Endometrium (tissue), 2 donors: ENCODE data around the gene STXBP5.
"Not testable (repeated sequence)": the region's sequence is repeated elsewhere in the genome, so short reads cannot be mapped to it uniquely, and the experiment has no call there.

ENCODE experiments used
- FAIRE-seq: peaks from 2 replicates; lab custom pipeline; 2012; peaks lifted over from hg19 to GRCh38; lab: Jason Lieb, UNC
- donor health status: control.
- donor health status: control.

The STXBP5 gene

GRCh38 chr6:147297663-147298316, 93.6 kb downstream of the STXBP5 start:
- no peak for FAIRE-seq

GRCh38 chr6:147298461-147298860, 94.2 kb downstream of the STXBP5 start:
- FAIRE-seq = no peak

GRCh38 chr6:147299035-147299434, 94.8 kb downstream of the STXBP5 start:
- FAIRE-seq = no peak

GRCh38 chr6:147301070-147301469, 96.9 kb downstream of the STXBP5 start:
- no peak for FAIRE-seq

- no peak for FAIRE-seq
These were observed 99.8 kb downstream of the STXBP5 start for GRCh38 chr6:147304016-147304415.

- FAIRE-seq = no peak
These were observed 106.3 kb downstream of the STXBP5 start for GRCh38 chr6:147310521-147310920.

- no peak for FAIRE-seq
These were observed 107.0 kb downstream of the STXBP5 start for GRCh38 chr6:147311218-147311617.

GRCh38 chr6:147321260-147321659, 117.0 kb downstream of the STXBP5 start:
- FAIRE-seq = no peak

DNA sequence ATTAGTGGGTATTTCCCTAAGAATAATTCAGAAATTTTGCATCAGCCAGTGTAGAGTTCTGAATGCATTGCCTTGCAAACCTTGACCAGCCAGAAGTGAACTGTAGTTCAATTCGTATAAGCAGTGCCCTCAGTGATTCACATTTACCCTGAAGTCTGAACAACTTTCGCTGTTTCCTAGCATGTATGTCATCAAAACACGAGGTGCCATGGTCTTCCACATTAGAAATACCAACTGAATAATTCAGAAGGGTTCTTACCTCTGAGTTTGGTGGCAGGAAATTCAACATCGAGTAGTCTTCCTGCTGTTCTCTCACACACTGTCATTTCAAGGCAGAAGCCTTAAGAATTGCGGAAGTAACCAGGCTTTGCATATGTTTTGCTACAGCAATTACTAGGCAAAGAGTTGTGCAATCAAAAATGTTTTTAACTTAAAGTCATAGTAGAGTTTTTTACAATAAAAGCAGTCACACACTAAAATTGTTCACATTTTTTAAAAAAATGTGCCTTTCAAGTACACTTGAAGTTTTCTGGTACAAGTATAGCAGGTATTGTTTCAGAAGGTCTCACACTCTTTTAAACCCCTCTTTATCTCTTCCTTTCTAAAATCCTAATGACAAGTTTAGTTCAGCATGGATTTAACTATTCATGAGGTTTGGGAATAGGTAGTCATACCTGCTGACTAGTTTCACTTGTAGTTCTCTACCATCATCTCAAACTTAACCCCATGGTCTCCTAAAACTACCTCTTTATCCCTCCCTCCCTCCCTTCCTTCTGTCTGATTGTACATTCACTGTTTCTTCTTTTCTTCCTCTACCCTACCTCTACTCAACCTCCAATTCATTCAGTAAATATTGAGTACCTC, 118.3 kb downstream of the STXBP5 start:
- no peak for FAIRE-seq

- FAIRE-seq = no peak
These were observed 121.3 kb downstream of the STXBP5 start for GRCh38 chr6:147325557-147325956.

DNA sequence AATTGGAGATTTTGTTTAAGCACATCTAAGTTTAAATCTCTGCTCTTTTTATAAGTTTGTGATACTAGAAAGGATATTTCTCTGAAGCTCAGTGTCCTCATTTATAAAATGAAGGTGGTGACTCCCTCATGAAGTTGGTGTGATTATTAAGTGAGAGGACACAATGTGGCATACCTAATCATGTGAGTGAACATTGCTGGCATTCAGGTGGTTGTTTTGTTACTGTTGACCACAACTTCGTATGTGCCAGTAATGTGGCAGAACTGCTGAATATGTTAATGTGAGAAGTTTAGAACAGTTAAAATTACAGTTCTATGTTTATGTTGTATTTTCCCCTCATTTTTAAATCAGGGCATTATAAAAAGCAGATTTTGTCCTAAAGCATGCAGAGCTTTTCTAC, 127.2 kb downstream of the STXBP5 start:
- no peak for FAIRE-seq

DNA sequence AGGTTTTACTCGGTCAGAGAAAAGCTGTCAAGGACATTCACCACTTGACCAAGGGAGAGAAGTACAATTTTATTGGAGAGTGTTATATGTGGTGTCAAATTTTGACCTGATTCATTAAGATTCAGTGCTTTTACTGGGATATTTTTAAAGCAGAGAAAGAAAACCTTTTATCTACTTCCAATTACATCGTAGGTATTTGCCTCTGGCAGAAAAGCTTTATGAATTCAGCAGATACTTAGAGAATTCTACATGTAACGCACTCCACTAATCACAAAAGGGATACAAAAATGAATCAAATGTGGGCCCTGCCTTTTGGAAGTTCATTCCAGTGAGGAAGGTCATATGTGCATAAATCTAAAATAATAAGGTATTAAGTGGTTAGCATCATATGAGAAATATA, 133.7 kb downstream of the STXBP5 start:
- no peak for FAIRE-seq

DNA sequence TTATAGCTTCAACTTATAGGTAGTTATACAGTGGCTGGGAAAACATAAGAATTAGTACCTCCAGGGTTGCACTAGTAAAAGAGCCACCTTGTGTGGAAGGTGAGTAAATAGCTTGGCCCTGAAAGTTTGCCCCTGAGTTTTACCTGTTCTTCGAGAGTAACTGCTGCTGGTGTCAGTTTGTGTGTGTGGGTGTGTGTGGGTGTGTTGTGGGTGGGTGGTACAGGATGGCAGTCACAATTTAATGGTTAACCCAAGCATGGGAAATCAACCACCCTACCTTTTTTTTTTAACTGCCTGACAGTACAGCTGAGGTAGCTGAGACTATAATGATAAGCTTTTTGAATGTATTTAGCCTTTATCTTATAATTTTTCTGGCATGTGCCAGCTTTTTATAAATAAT, 137.3 kb downstream of the STXBP5 start:
- FAIRE-seq = no peak

DNA sequence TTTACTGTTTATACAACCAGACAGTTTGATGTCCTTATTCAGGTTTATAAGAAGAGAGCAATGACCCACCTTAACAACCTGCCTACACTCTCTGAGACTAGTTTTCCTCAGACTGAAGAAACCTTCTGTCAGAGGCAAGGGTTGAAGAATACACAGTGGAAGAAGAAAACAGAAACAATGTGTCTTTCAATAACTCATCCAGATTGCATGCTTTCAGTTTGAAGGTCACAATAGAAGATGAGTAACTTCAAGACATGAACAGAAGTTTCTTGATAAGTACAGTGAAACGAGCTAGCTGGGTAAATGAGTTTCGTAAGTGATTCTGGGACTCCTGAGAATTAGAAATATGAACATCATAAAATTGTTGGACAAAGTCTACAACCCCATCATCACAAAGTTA, 141.7 kb downstream of the STXBP5 start:
- no peak for FAIRE-seq

GRCh38 chr6:147347179-147347881, 143.1 kb downstream of the STXBP5 start:
- FAIRE-seq = no peak

DNA sequence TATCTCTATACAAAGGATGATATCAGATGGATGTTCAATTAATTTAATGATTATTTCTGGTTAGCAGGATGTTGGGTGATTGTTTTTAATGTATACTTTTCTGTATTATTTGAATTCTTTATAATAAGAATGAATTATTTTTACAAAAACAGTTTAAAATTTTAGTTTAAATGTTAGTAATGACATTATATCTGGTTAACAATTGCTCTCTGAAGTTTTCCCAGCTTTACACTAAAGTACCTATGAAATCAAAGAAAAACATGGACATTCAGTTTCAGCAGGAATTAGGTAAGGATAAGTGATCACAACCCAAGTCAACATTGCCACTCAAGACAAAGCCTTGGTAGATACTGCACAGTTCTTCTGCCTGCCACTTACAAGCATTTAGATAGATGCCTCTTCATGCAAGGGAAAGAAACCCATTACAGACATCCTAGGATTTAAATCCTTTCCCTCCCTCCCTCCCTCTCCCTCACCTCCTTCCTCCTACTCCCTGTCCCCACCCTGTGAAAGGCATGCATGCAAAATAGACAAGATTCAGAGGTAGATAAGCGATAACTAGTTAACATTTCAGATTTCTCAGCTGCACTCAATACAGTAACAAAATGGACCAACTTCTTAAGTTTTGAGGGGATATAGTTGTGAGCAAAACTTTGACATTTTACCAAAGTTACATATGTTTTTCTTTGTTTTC, 143.8 kb downstream of the STXBP5 start:
- no peak for FAIRE-seq

DNA sequence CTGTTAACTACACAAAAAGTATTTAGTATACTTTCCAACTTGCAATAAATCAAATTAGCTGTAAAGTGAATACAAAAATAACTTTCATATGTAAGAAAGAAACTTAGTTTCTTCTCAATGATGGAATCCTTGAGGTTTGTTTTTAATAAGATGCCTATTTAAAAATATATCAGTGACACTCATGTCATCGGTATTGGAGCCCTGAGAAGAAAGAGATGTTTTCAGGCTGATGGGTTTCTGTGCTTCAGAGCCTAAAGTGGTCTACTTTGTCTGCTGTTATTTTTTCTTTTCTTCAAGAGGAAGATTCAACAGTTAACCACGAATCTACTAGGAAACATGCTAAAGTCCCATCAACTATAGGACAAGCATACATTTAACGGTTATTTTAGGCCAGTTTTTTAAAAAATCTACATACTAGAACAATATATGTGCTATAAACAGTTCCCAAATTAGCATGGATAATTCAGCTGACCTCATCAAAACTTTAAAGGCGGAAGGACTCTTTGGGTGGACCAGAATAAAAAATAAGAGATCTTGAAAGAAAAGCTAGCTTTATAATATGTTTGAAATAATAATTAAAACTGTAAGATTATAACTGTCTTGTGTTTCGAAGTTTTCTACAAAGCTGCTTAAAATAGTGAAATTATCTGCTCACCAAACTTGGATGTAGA, 157.2 kb downstream of the STXBP5 start:
- no peak for FAIRE-seq

DNA sequence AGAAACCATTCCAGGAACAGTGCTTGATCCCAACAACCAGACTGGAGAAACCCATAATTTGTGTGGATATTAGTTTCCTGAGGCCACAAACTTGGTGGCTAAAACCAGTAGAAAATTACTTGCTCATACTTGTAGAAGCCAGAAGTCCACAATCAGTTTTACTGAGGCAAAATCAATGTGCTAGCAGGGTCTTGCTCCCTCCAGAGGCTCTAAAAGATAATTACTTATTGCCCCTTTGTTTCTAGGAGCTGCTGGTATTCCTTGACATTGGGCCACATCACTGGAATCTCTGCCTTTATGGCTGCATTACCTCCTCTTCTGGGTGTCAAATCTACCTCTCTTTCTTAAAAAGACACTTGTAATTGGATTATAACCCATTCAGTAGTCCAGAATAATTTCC, 162.1 kb downstream of the STXBP5 start:
- FAIRE-seq = no peak

DNA sequence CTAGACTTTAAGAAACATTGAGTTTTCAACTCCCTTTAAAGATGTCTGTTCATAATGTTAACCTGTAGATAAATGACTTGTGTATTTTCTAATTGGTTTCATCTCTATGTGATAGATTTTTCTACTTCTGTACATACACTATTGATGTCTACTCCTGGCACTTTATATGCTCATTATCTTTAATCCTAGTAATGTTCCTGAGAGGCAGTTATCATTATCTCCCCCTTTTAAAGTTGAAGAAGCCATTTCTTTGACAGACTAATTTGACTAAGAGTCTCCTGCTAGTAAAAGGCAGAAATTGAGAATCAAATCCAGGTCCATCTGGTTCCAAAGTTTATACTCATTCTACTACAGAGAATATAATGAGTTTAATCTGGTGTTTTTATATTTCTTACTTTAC, 167.1 kb downstream of the STXBP5 start:
- FAIRE-seq = no peak

- no peak for FAIRE-seq
These were observed 168.6 kb downstream of the STXBP5 start for GRCh38 chr6:147372806-147373205.

- no peak for FAIRE-seq
These were observed 174.6 kb downstream of the STXBP5 start for GRCh38 chr6:147378819-147379218.

GRCh38 chr6:147380841-147381240, 176.6 kb downstream of the STXBP5 start:
- not testable (repeated sequence) for FAIRE-seq
